Sigmoid colon (tissue), 7 donors: ENCODE measurements around the gene TMEM201. TPM values are rescaled to one million over a fixed set of nuclear protein-coding genes. Genes with fewer than 3 reads are reported as not detected.

Experiments
- DNase-seq: peaks from one replicate; pipeline ENCODE4 v3.0.0-alpha.2; 2019
- H3K27ac ChIP-seq, 4 donors: fragments of 200-600 bp; sonication (generic); one replicate each; pipeline ENCODE4 v1.5.1; 2016 to 2019; ENCODE audit warnings: mild to moderate bottlenecking in 1 of 4
- H3K27me3 ChIP-seq, 3 donors: fragments of 200-600 bp; sonication (generic); one replicate each; pipeline ENCODE4 v1.5.1; 2019; ENCODE audit warnings: mild to moderate bottlenecking in 1 of 3
- H3K36me3 ChIP-seq, 4 donors: fragments of 200-600 bp; sonication (generic); one replicate each; pipeline ENCODE4 v1.5.1; 2016 to 2019
- H3K4me1 ChIP-seq, 4 donors: fragments of 200-600 bp; sonication (generic); one replicate each; pipeline ENCODE4 v1.5.1; 2017 to 2019
- H3K4me3 ChIP-seq, 4 donors: fragments of 200-600 bp; sonication (generic); one replicate each; pipeline ENCODE4 v1.5.1; 2017 to 2019; ENCODE audit warnings: mild to moderate bottlenecking in 2 of 4, moderate library complexity in 1 of 4
- H3K9me3 ChIP-seq, 4 donors: fragments of 200-600 bp in 3 of 4; sonication (generic) in 3 of 4; one replicate each; pipeline versions ENCODE4 v1.5.1 to v1.6.1; 2013 to 2019
- EP300 ChIP-seq, 4 donors: sonication (generic); formaldehyde crosslinking; IDR thresholded peaks; one replicate each; pipeline ENCODE4 v1.6.1; 2017; ENCODE audit warnings: antibody characterized with exemption in 4 of 4
- POLR2A ChIP-seq, 2 donors: fragments of 450-650 bp; IDR thresholded peaks; one replicate each; pipeline ENCODE4 v1.6.1; 2016; ENCODE audit warnings: antibody characterized with exemption in 2 of 2, mild to moderate bottlenecking in 2 of 2, moderate library complexity in 2 of 2
- POLR2AphosphoS5 ChIP-seq, 4 donors: sonication (generic); formaldehyde crosslinking; IDR thresholded peaks; one replicate each; pipeline ENCODE4 v1.6.1; 2017; ENCODE audit warnings: antibody characterized with exemption in 4 of 4
- WGBS, 2 donors: extraction: QIAGEN DNeasy Blood & Tissue Kit; methylation state at CpG; one replicate each; pipeline ENCODE4 v1.1.7; 2013; 5-methylcytosine and 5-hydroxymethylcytosine counted together
- intact Hi-C: fragments of 100-400 bp; cut with DNase I; formaldehyde crosslinking; loops from one replicate; pipeline ENCODE4 v1.15.1; 2023
- polyA plus RNA-seq, 3 donors: library from polyadenylated mRNA; stranded (reverse); fragments of 200-250 nt; gene quantifications; one replicate each; pipeline ENCODE4 v1.2.3, GENCODE V29; 2013
- total RNA-seq, 4 donors: library from RNA; depleted of rRNA; stranded (reverse); fragments of >200 nt; gene quantifications; one replicate each; pipeline ENCODE4 v1.1.0, GENCODE V29; 2016
- TF ChIP-seq, protein P1 (sequence below), 4 experiments: fragments of 450-650 bp in 3 of 4; fragments of 200-600 bp in 1 of 4; IDR thresholded peaks; one replicate each; pipeline ENCODE4 v1.5.1; 2016 to 2019; ENCODE audit warnings: antibody characterized with exemption in 4 of 4, mild to moderate bottlenecking in 3 of 4, moderate library complexity in 2 of 4
- donor health status: healthy with polysubstance abuse.
- donor health status: Bipolar disorder and iron deficiency.
- donor health status: healthy.

TMEM201 gene
- total and polyA plus RNA-seq, 7 donors = 0.23 to 7.4 (median 3.6) TPM

DNA sequence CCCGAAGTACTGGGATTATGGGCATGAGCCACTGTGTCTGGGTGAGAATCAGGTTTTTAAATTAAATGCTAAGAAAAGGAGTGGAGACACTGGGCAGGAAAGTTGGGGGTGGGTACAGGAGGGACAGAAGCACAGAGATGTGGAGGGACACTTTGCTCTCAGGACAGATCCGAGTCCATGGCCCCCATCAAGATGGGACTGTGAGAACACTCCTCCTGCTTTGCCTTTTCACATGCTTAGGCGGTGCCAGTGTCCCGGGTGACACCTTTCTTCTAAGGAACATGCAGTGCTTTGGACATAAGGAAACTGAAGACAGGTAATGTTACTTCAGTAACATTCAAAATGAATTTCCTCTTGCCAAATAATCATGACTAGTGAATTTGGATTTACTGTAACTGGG, 32.8 kb upstream of the TMEM201 start:
- Histone ChIP-seq H3K27ac (peak overlapping the region; percentile 41 to 75 (median 72)), H3K9me3 (no peaks in the 10 kb centered on the region), H3K27me3 (no peaks in the 10 kb centered on the region), H3K36me3 (peaks cover 0 to 19% (median 0%) of the 10 kb centered on the region in 4 donors), H3K4me3 (no peak overlapping the region), H3K4me1 (peaks cover 0 to 51% (median 48%) of the 10 kb centered on the region in 4 donors)
- WGBS, 2 donors = 76 to 91% methylated on average over 4 of the region's 4 CpGs
- intact Hi-C loops = no loop called here
- DNase-seq = peak; percentile 43
- TF ChIP-seq POLR2AphosphoS5 (IDR thresholded peaks at IDR 0.05) (no peak), EP300 (IDR thresholded peaks at IDR 0.05) (no peak)
- TF ChIP-seq, protein P1, sequence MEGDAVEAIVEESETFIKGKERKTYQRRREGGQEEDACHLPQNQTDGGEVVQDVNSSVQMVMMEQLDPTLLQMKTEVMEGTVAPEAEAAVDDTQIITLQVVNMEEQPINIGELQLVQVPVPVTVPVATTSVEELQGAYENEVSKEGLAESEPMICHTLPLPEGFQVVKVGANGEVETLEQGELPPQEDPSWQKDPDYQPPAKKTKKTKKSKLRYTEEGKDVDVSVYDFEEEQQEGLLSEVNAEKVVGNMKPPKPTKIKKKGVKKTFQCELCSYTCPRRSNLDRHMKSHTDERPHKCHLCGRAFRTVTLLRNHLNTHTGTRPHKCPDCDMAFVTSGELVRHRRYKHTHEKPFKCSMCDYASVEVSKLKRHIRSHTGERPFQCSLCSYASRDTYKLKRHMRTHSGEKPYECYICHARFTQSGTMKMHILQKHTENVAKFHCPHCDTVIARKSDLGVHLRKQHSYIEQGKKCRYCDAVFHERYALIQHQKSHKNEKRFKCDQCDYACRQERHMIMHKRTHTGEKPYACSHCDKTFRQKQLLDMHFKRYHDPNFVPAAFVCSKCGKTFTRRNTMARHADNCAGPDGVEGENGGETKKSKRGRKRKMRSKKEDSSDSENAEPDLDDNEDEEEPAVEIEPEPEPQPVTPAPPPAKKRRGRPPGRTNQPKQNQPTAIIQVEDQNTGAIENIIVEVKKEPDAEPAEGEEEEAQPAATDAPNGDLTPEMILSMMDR (IDR thresholded peaks at IDR 0.05) = no peak

DNA sequence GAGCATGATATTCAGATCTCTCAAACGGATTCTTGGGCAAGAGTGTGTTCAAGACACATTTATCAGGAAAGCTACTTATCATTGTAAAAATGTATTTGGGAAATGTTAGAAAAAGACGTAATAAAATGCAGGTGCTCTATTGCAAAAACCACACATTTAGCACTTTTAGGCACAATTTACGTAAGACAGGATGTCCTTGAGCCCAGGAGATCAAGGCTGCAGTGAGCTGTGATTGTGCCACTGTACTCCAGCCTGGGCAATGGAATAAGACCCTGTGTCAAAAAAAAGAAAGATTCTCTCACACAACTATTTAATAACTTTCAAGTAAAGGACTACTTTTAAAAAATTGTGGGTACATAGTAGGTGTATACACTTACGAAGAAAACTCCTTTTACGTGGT, 31.1 kb upstream of the TMEM201 start:
- peaks cover 0 to 66% (median 63%) of the 10 kb centered on the region in 4 donors for H3K4me1 ChIP-seq

DNA sequence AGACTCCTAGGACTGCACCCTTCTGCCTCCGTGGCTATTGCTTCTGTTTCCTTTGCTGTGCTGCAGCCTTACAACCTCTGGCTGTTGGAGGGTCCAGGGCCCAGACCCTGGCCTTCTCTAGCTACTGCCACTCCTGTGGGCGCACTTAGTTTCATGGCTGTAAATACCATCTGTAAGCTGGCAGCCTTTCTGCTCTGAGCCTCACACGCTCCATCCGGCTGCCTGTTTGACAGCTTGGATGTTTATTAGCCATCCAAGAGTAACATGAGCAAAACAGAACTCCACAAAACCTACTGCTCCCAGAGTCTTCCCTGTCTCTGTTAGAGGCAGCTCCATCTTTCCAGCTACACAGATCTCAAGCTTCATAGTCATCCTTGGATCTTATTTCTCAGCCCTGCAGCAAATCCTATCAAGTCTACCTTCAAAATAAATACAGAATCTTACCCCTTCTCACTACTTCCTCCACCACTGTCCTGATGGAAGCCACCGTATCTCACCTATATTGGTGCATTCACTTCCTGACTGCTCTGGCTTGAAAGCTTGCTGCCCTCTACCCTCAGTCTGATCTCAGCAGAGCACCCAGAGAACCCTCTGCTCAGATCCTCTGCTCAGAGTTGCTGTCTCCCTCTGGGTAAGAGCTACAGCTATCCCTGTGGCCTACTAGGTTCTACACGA, 30.3 kb upstream of the TMEM201 start:
- no peaks in the 10 kb centered on the region for H3K9me3 ChIP-seq
- H3K27me3 ChIP-seq = no peaks in the 10 kb centered on the region
- H3K27ac ChIP-seq = peak overlapping the region; percentile 65 to 77 (median 68)
- peaks cover 0 to 19% (median 0%) of the 10 kb centered on the region in 4 donors for H3K36me3 ChIP-seq
- no peak for TF ChIP-seq EP300 (IDR thresholded peaks at IDR 0.05)
- peak in 1 of 4 donors; percentile 27 for TF ChIP-seq POLR2AphosphoS5 (IDR thresholded peaks at IDR 0.05)
- no peak for TF ChIP-seq POLR2A (IDR thresholded peaks at IDR 0.05)
- TF ChIP-seq, protein P1 (IDR thresholded peaks at IDR 0.05) = no peak
- H3K4me1 ChIP-seq = peaks cover 0 to 66% (median 63%) of the 10 kb centered on the region in 4 donors
- H3K4me3 ChIP-seq = no peak overlapping the region
- 75 to 87% methylated on average over 6 of the region's 6 CpGs for WGBS, 2 donors
- peak; percentile 62 for DNase-seq
- intact Hi-C loops = loop anchor here (2.0 kb wide), 1 partner anchor 20 kb away; the partner anchor contains the start of gene SLC25A33

More for the DNA sequence above, 31.1 kb upstream of the TMEM201 start:
- intact Hi-C loops = loop anchor here (2.0 kb wide), 1 partner anchor 19 kb away; the partner anchor contains the start of gene SLC25A33
- Histone ChIP-seq H3K27me3 (no peaks in the 10 kb centered on the region), H3K36me3 (peaks cover 0 to 19% (median 0%) of the 10 kb centered on the region in 4 donors), H3K9me3 (no peaks in the 10 kb centered on the region), H3K27ac (peak overlapping the region; percentile 65 to 77 (median 68)), H3K4me3 (no peak overlapping the region)
- TF ChIP-seq, protein P1 (IDR thresholded peaks at IDR 0.05) = no peak
- TF ChIP-seq POLR2AphosphoS5 (IDR thresholded peaks at IDR 0.05) = no peak
- no peak for TF ChIP-seq EP300 (IDR thresholded peaks at IDR 0.05)
- TF ChIP-seq POLR2A (IDR thresholded peaks at IDR 0.05) = no peak
- 84 to 94% methylated on average over 5 of the region's 5 CpGs for WGBS, 2 donors
- peak; percentile 10 for DNase-seq

DNA sequence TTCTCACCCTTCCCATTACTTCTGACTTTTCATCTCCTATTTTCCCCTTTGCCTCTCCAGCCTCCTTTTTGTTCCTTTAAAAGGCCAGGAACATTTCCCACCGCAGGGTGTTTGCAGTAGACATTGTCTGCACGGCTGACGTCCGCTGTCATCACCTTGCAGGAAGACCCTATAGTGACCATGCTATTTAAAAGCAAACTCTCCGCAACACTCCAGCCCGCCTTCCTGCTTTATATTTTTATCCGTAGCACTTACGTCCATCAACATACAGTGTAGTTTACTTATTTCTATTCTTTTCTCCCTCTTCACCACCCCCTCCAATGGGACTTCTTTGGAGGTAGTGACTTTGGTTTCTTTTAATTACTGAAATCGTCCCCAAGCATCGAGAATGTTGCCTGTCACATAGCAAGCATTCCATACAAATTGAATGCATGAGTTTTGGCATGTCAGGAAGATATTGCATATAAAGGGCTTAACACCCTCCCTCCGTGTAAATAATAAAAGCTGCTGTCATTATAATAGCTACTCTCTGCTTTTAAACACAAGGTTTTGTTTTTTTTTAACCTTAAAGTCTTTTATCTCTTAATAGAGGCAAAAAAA, 29.7 kb upstream of the TMEM201 start:
- Histone ChIP-seq H3K27ac (peak overlapping the region; percentile 65 to 77 (median 68)), H3K27me3 (no peaks in the 10 kb centered on the region), H3K9me3 (no peaks in the 10 kb centered on the region), H3K4me3 (no peak overlapping the region), H3K4me1 (peaks cover 0 to 66% (median 63%) of the 10 kb centered on the region in 4 donors), H3K36me3 (peaks cover 0 to 13% (median 0%) of the 10 kb centered on the region in 4 donors)
- intact Hi-C loops = loop anchor here (2.0 kb wide), 1 partner anchor 20 kb away; the partner anchor contains the start of gene SLC25A33
- peak; percentile 45 for DNase-seq
- no peak for TF ChIP-seq POLR2A (IDR thresholded peaks at IDR 0.05)
- TF ChIP-seq, protein P1 (IDR thresholded peaks at IDR 0.05) = no peak
- TF ChIP-seq EP300 (IDR thresholded peaks at IDR 0.05) = no peak
- no peak for TF ChIP-seq POLR2AphosphoS5 (IDR thresholded peaks at IDR 0.05)
- whole genome bisulfite sequencing, 2 donors = 84 to 86% methylated on average over 11 of the region's 11 CpGs
